Heart left ventricle (tissue), 16 donors: ENCODE measurements around the gene ADGRG6. TPM values are rescaled to one million over a fixed set of nuclear protein-coding genes. Genes with fewer than 3 reads are reported as not detected.

Experiments used
- ATAC-seq, 4 donors: fragments of 200-7000 bp; cut with Tn5 transposase; one replicate each; pipeline ENCODE4 v1.9.1; 2020 to 2022; ENCODE audit warnings: moderate library complexity in 4 of 4, mild to moderate bottlenecking in 3 of 4, moderate number of reproducible peaks in 1 of 4
- DNase-seq, 5 donors: peaks; one replicate each; pipeline ENCODE4 v3.0.0-alpha.2; 2020
- H3K27ac ChIP-seq, 12 donors: fragments of 200-600 bp; sonication (generic) in 4 of 12; one replicate each; pipeline versions ENCODE4 v1.5.0 to v1.8.0; 2016 to 2022; ENCODE audit warnings: mild to moderate bottlenecking in 2 of 12
- H3K27me3 ChIP-seq, 9 donors: fragments of 200-600 bp; sonication (generic) in 2 of 9; one replicate each; pipeline versions ENCODE4 v1.5.1 to v1.8.0; 2016 to 2022; ENCODE audit warnings: mild to moderate bottlenecking in 3 of 9
- H3K36me3 ChIP-seq, 9 donors: fragments of 200-600 bp; sonication (generic) in 2 of 9; one replicate each; pipeline versions ENCODE4 v1.5.0 to v1.8.0; 2018 to 2022; ENCODE audit warnings: mild to moderate bottlenecking in 2 of 9
- H3K4me1 ChIP-seq, 12 donors: fragments of 200-600 bp; sonication (generic) in 4 of 12; one replicate each; pipeline versions ENCODE4 v1.5.0 to v1.8.0; 2016 to 2022; ENCODE audit warnings: mild to moderate bottlenecking in 3 of 12
- H3K4me3 ChIP-seq, 12 donors: fragments of 200-600 bp; sonication (generic) in 4 of 12; one replicate each; pipeline versions ENCODE4 v1.5.0 to v1.8.0; 2017 to 2022; ENCODE audit warnings: mild to moderate bottlenecking in 9 of 12, moderate library complexity in 4 of 12
- H3K9me3 ChIP-seq, 12 donors: fragments of 200-600 bp; sonication (generic) in 4 of 12; one replicate each; pipeline versions ENCODE4 v1.5.0 to v1.8.0; 2016 to 2022; ENCODE audit warnings: mild to moderate bottlenecking in 1 of 12
- CTCF ChIP-seq, 12 donors: fragments of 200-600 bp; sonication (generic) in 4 of 12; IDR thresholded peaks; one replicate each; pipeline versions ENCODE4 v1.5.0 to v1.8.0; 2018 to 2022; ENCODE audit warnings: antibody characterized with exemption in 12 of 12, mild to moderate bottlenecking in 5 of 12
- POLR2A ChIP-seq, 2 donors: fragments of 450-650 bp; IDR thresholded peaks; one replicate each; pipeline ENCODE4 v1.6.1; 2017; ENCODE audit warnings: antibody characterized with exemption in 2 of 2, mild to moderate bottlenecking in 2 of 2, moderate library complexity in 2 of 2
- WGBS, 4 donors: extraction: QIAGEN DNeasy Blood & Tissue Kit in 2 of 4; methylation state at CpG; one replicate each; pipeline versions ENCODE4 v1.1.5 to v1.1.7; 2013 to 2018; 5-methylcytosine and 5-hydroxymethylcytosine counted together
- intact Hi-C, 10 donors: fragments of 100-400 bp; cut with DNase I; formaldehyde crosslinking; loops; one replicate each; pipeline versions ENCODE4 v1.11.1 to v1.14.2; 2022
- polyA plus RNA-seq, 2 donors: library from polyadenylated mRNA; stranded (reverse); fragments of 200-250 nt; gene quantifications; one replicate each; pipeline ENCODE4 v1.2.3, GENCODE V29; 2013
- total RNA-seq, 9 donors: library from RNA; depleted of rRNA in 2 of 9; stranded (reverse); fragments of >200 nt in 2 of 9; fragmentation: NEBNext Ultra II Directional in 3 of 9; extraction: Animal tissue kit (Norgen Biotek cat#: 25700) in 3 of 9; gene quantifications; one replicate each; pipeline versions ENCODE4 v1.1.0 to v1.2.4, GENCODE V29; 2016 to 2023
- donor health status: ischemic (EF 13 %, LVEDD 7.1; RV severe dilation, severe dysfunction).
- donor health status: healthy with polysubstance abuse.
- donor health status: DM: no; HTN: yes; CAD: no.
- donor health status: DM: no; HTN: no; CAD: no.
- donor health status: ischemic (EF 25% LVEDD 6.9; RV normal size, moderate dysfunction).
- donor health status: ischemic (EF 25% LVEDD 5.7; RV mildly dilated, moderate dysfunction).
- donor health status: healthy.
- donor health status: DM: yes; HTN: yes; CAD: no.
- donor health status: ischemic (EF 35%, LVEDD 5.7; RV mildly dilated, moderate dysfunction).
- donor health status: nonischemic (EF 11% LVEDD 7.7; RV severe dilation, severe dysfunction).
- donor health status: DM: yes; HTN: yes; CAD: no.
- donor health status: PGD.
- donor health status: ischemic (EF 29% LVEDD 5.4; RV normal size, mild dysfunction).
- donor health status: nonischemic (EF 23%, LVEDD 6.1; RV moderate dilation, normal function).

The ADGRG6 gene
- total and polyA plus RNA-seq, 11 donors, result 0.61 to 10.5 (median 2.0) TPM

- DNase-seq (no peak), ATAC-seq (no peak)
- TF ChIP-seq POLR2A (IDR thresholded peaks at IDR 0.05) (no peak), CTCF (IDR thresholded peaks at IDR 0.05) (no peak)
- no peaks in the 10 kb centered on the region for H3K27me3 ChIP-seq
- 69 to 88% (median 74%) methylated on average over 1 of the region's 1 CpG for WGBS, 4 donors
- H3K36me3 ChIP-seq, result no peaks in the 10 kb centered on the region
- intact Hi-C loops, result no loop called here
- H3K27ac ChIP-seq, result no peak overlapping the region
- H3K4me1 ChIP-seq, result no peaks in the 10 kb centered on the region
- H3K4me3 ChIP-seq, result no peak overlapping the region
- H3K9me3 ChIP-seq, result peaks cover 0 to 9% (median 0%) of the 10 kb centered on the region in 12 donors
Observed at GRCh38 chr6:142284419-142284818, 17.4 kb upstream of the ADGRG6 start.

- 95 to 96% (median 96%) methylated on average over 9 of the region's 9 CpGs for WGBS, 4 donors
- no peaks in the 10 kb centered on the region for H3K27me3 ChIP-seq
- no peak overlapping the region for H3K4me3 ChIP-seq
- DNase-seq (no peak), ATAC-seq (no peak)
- H3K9me3 ChIP-seq, result peaks cover 0 to 9% (median 0%) of the 10 kb centered on the region in 12 donors
- H3K4me1 ChIP-seq, result no peaks in the 10 kb centered on the region
- TF ChIP-seq POLR2A (IDR thresholded peaks at IDR 0.05) (no peak), CTCF (IDR thresholded peaks at IDR 0.05) (no peak)
- intact Hi-C loops, result no loop called here
- H3K27ac ChIP-seq, result no peak overlapping the region
- no peaks in the 10 kb centered on the region for H3K36me3 ChIP-seq
Observed at GRCh38 chr6:142285235-142286087, 16.3 kb upstream of the ADGRG6 start.

GRCh38 chr6:142286088-142286409 is 15.8 kb upstream of the ADGRG6 start:
- H3K36me3 ChIP-seq, result no peaks in the 10 kb centered on the region
- WGBS, 4 donors, result 55 to 78% (median 64%) methylated on average over 1 of the region's 1 CpG
- no peak overlapping the region for H3K4me3 ChIP-seq
- intact Hi-C loops, result no loop called here
- no peak for TF ChIP-seq CTCF (IDR thresholded peaks at IDR 0.05)
- TF ChIP-seq POLR2A (IDR thresholded peaks at IDR 0.05), result no peak
- no peaks in the 10 kb centered on the region for H3K4me1 ChIP-seq
- ATAC-seq (no peak), DNase-seq (no peak)
- no peak overlapping the region for H3K27ac ChIP-seq
- peaks cover 0 to 5% (median 0%) of the 10 kb centered on the region in 12 donors for H3K9me3 ChIP-seq
- no peaks in the 10 kb centered on the region for H3K27me3 ChIP-seq

GRCh38 chr6:142289687-142290086 is 12.1 kb upstream of the ADGRG6 start:
- intact Hi-C loops, result no loop called here
- no peaks in the 10 kb centered on the region for H3K9me3 ChIP-seq
- H3K27me3 ChIP-seq, result no peaks in the 10 kb centered on the region
- no peak for ATAC-seq
- DNase-seq, result no peak
- H3K27ac ChIP-seq, result no peak overlapping the region
- no peaks in the 10 kb centered on the region for H3K4me1 ChIP-seq
- WGBS, 4 donors, result 90 to 95% (median 93%) methylated on average over 6 of the region's 6 CpGs
- H3K36me3 ChIP-seq, result no peaks in the 10 kb centered on the region
- H3K4me3 ChIP-seq, result no peak overlapping the region
- TF ChIP-seq POLR2A (IDR thresholded peaks at IDR 0.05) (no peak), CTCF (IDR thresholded peaks at IDR 0.05) (no peak)
